ENCODE data around the gene TOP2B.

DNA sequence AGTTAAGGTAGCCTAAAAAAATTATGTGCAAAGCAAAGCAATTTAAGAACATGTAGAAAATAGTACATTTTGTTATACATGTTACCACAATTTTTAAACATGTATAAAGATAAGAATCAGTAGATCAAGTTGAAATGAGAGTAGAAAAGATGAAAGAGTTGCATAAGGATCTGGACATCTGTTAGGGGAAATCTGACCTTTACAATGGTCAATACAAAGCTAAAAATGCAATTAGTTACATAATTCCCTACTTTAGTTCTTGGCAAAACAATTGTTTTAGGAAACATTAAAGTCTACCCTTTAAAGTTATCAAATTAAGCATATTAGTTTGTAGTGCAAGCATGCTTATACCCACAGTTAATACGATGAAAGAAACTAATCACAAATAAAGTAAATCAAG, 32.7 kb downstream of the TOP2B start:
- TF ChIP-seq, protein P1, sequence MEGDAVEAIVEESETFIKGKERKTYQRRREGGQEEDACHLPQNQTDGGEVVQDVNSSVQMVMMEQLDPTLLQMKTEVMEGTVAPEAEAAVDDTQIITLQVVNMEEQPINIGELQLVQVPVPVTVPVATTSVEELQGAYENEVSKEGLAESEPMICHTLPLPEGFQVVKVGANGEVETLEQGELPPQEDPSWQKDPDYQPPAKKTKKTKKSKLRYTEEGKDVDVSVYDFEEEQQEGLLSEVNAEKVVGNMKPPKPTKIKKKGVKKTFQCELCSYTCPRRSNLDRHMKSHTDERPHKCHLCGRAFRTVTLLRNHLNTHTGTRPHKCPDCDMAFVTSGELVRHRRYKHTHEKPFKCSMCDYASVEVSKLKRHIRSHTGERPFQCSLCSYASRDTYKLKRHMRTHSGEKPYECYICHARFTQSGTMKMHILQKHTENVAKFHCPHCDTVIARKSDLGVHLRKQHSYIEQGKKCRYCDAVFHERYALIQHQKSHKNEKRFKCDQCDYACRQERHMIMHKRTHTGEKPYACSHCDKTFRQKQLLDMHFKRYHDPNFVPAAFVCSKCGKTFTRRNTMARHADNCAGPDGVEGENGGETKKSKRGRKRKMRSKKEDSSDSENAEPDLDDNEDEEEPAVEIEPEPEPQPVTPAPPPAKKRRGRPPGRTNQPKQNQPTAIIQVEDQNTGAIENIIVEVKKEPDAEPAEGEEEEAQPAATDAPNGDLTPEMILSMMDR (conservative IDR thresholded peaks at IDR 0.05; ENCODE audit: low read length), result no peak
- TF ChIP-seq EZH2phosphoT487 (IDR thresholded peaks at IDR 0.05; ENCODE audit: borderline replicate concordance), result no peak
